ENCODE data around the gene C2CD4C.
"Not testable (repeated sequence)": the region's sequence is repeated elsewhere in the genome, so short reads cannot be mapped to it uniquely, and the experiment has no call there.

Gene C2CD4C

GRCh38 chr19:400976-401865 lies 7.7 kb downstream of the C2CD4C start:
- TF ChIP-seq, protein P1, sequence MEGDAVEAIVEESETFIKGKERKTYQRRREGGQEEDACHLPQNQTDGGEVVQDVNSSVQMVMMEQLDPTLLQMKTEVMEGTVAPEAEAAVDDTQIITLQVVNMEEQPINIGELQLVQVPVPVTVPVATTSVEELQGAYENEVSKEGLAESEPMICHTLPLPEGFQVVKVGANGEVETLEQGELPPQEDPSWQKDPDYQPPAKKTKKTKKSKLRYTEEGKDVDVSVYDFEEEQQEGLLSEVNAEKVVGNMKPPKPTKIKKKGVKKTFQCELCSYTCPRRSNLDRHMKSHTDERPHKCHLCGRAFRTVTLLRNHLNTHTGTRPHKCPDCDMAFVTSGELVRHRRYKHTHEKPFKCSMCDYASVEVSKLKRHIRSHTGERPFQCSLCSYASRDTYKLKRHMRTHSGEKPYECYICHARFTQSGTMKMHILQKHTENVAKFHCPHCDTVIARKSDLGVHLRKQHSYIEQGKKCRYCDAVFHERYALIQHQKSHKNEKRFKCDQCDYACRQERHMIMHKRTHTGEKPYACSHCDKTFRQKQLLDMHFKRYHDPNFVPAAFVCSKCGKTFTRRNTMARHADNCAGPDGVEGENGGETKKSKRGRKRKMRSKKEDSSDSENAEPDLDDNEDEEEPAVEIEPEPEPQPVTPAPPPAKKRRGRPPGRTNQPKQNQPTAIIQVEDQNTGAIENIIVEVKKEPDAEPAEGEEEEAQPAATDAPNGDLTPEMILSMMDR (IDR thresholded peaks at IDR 0.05; ENCODE audit: insufficient read depth, missing control alignments): no peak
- FAIRE-seq (no peak), DNase-seq (ENCODE audit: insufficient read length, low spot score) (no peak)

GRCh38 chr19:399370-399769 lies 9.6 kb downstream of the C2CD4C start:
- TF ChIP-seq, protein P1 (IDR thresholded peaks at IDR 0.05; ENCODE audit: insufficient read depth, missing control alignments): no peak

DNA sequence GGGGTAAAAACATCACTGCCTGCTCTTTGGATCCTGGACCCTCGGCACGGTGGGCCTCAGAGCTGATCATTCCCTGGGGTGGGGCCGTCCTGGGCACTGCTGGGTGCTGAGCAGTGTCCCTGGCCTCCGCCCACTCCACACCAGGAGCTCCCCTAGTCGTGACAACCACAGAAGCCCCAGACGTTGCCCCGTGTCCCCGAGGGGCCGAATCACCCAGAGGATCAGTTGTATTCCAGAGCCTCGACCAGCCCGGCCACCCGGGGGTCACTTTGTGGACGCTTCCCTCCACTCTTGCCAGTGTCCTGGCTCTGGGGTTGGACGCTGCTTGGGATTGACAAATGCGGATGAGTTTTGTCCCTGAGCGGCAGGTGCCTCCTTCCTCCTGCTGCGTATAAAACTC lies 10.2 kb downstream of the C2CD4C start:
- DNase-seq (ENCODE audit: insufficient read length, low spot score) (no peak), FAIRE-seq (no peak)
- TF ChIP-seq, protein P1 (IDR thresholded peaks at IDR 0.05; ENCODE audit: insufficient read depth, missing control alignments): no peak

More at GRCh38 chr19:399370-399769, 9.6 kb downstream of the C2CD4C start:
- DNase-seq (ENCODE audit: insufficient read length, low spot score) (no peak), FAIRE-seq (no peak)

DNA sequence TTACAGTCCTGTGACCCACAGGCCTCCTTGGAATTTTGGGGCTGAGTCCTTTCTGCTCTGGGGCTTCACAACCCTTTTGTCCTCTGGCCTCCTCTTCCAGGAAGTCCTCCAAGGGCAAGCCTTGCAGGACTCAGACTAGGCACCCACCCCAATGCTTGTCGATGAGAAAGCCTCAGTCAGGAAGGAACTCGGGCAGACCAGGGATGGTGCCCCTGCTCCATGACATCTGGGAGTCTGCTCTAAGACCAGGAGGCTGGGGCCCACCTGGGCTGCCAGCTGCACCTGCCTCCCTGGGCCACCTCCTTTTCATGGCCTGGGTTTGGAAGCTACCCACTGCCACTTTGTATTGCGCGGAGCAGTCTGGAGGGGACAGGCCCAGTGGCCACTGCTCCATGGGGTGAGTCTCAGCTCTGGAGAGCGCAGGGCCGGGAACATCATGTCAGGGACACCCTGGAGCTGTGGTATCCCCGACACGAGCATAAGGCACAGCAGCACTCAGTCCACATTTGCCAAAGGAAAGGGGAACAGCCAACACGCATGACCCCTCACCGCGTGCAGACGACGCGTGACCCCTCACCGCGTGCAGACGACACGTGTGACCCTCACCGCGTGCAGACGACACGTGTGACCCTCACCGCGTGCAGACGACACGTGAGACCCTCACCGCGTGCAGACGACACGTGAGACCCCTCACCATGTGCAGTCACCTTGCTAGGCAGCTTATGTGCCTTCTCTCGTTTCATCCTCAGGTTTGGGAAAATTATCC lies 10.8 kb downstream of the C2CD4C start:
- no peak for DNase-seq (ENCODE audit: insufficient read length, low spot score)
- no peak for FAIRE-seq
- TF ChIP-seq, protein P1 (IDR thresholded peaks at IDR 0.05; ENCODE audit: insufficient read depth, missing control alignments): no peak

- TF ChIP-seq, protein P1 (IDR thresholded peaks at IDR 0.05; ENCODE audit: insufficient read depth, missing control alignments): no peak
- no peak for DNase-seq (ENCODE audit: insufficient read length, low spot score)
- FAIRE-seq: no peak
These were observed 11.6 kb downstream of the C2CD4C start for GRCh38 chr19:397321-397720.

DNA sequence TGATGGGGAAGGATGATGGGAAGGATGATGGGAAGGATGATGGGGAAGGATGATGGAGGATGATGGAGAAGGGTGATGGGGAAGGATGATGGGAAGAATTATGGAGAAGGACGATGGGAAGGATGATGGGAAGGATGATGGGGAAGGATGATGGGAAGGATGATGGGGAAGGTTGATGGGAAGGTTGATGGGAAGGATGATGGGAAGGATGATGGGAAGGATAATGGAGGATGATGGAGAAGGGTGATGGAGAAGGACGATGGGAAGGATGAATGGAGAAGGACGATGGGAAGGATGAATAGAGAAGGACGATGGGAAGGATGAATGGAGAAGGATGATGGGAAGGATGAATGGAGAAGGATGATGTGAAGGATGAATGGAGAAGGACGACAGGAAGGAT lies 13.5 kb downstream of the C2CD4C start:
- FAIRE-seq (no peak), DNase-seq (ENCODE audit: insufficient read length, low spot score) (no peak)
- TF ChIP-seq, protein P1 (IDR thresholded peaks at IDR 0.05; ENCODE audit: insufficient read depth, missing control alignments): no peak

- FAIRE-seq; DNase-seq (ENCODE audit: insufficient read length, low spot score): not testable (repeated sequence)
These were observed 14.1 kb downstream of the C2CD4C start for GRCh38 chr19:394857-395256.

DNA sequence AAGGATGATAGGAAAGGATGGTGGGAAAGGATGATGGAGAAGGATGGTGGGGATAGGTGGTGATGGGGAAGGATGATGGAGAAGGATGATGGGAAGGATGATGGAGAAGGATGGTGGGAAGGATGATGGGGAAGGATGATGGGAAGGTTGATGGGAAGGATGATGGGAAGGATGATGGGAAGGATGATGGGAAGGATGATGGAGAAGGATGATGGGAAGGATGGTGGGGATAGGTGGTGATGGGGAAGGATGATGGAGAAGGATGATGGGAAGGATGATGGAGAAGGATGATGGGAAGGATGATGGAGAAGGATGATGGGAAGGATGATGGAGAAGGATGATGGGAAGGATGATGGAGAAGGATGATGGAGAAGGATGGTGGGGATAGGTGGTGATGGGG lies 15.4 kb downstream of the C2CD4C start:
- FAIRE-seq; DNase-seq (ENCODE audit: insufficient read length, low spot score): not testable (repeated sequence)

Data from D721Med (cell line).